NCI-H1930 (cell line): ENCODE data around the gene CARD19.

Experiments used
- DNase-seq, 2 experiments: peaks; one replicate each; lab custom pipeline; 2025; lab: John Stamatoyannopoulos, UW

Gene CARD19

GRCh38 chr9:93096131-93096802, at the start of gene CARD19:
Gene CARD19 (plus strand): TSS chr9:93096217. CDS start chr9:93096346, 129 bp downstream.
- no peak for DNase-seq

- no peak for DNase-seq
These were observed 47.2 kb upstream of the CARD19 start for GRCh38 chr9:93048566-93049448.

GRCh38 chr9:93049491-93049890, 46.5 kb upstream of the CARD19 start:
- no peak for DNase-seq

- no peak for DNase-seq
These were observed 45.8 kb upstream of the CARD19 start for GRCh38 chr9:93050231-93050630.

GRCh38 chr9:93051680-93052089, 44.3 kb upstream of the CARD19 start:
- DNase-seq, result no peak

- DNase-seq, result no peak
These were observed 43.1 kb upstream of the CARD19 start for GRCh38 chr9:93052791-93053540.

GRCh38 chr9:93053781-93054331, 42.2 kb upstream of the CARD19 start:
- no peak for DNase-seq

GRCh38 chr9:93054758-93055704, 41.0 kb upstream of the CARD19 start:
- no peak for DNase-seq

- no peak for DNase-seq
These were observed 38.8 kb upstream of the CARD19 start for GRCh38 chr9:93057042-93057702.

GRCh38 chr9:93057703-93058354, 38.2 kb upstream of the CARD19 start:
- no peak for DNase-seq

- DNase-seq, result no peak
These were observed 37.5 kb upstream of the CARD19 start, which contains the start of gene SUSD3 for GRCh38 chr9:93058355-93059010. Gene SUSD3 (plus strand): TSS chr9:93058701. CDS start chr9:93058743, 42 bp downstream.

- no peak for DNase-seq
These were observed 36.9 kb upstream of the CARD19 start for GRCh38 chr9:93059011-93059714.

- DNase-seq, result no peak
These were observed 36.1 kb upstream of the CARD19 start for GRCh38 chr9:93059715-93060578.

GRCh38 chr9:93060746-93061259, 35.2 kb upstream of the CARD19 start:
- no peak for DNase-seq

- no peak for DNase-seq
These were observed 34.7 kb upstream of the CARD19 start for GRCh38 chr9:93061260-93061751.

GRCh38 chr9:93061791-93062763, 33.9 kb upstream of the CARD19 start:
- DNase-seq, result no peak
